ENCODE data around the gene S100A2.
A peak's percentile ranks its signal among the peaks of the same experiment; 100 is the strongest.
"Not testable (repeated sequence)": the region's sequence is repeated elsewhere in the genome, so short reads cannot be mapped to it uniquely, and the experiment has no call there.

S100A2 gene

GRCh38 chr1:153532769-153533599 is 32.7 kb downstream of the S100A2 start:
- peak; percentile 74 for DNase-seq (ENCODE audit: low spot score)

- no peak for DNase-seq (ENCODE audit: low spot score)
These were observed 33.5 kb downstream of the S100A2 start for GRCh38 chr1:153532181-153532580.

GRCh38 chr1:153531638-153532037 is 34.0 kb downstream of the S100A2 start:
- no peak for DNase-seq (ENCODE audit: low spot score)

- no peak for DNase-seq (ENCODE audit: low spot score)
These were observed 38.0 kb downstream of the S100A2 start for GRCh38 chr1:153527683-153528040.

- DNase-seq (ENCODE audit: low spot score): no peak
These were observed 38.5 kb downstream of the S100A2 start for GRCh38 chr1:153527023-153527682.

- DNase-seq (ENCODE audit: low spot score): no peak
These were observed 39.5 kb downstream of the S100A2 start for GRCh38 chr1:153526132-153526543.

GRCh38 chr1:153525088-153525728 is 40.4 kb downstream of the S100A2 start:
- no peak for DNase-seq (ENCODE audit: low spot score)

GRCh38 chr1:153522353-153523048 is 43.1 kb downstream of the S100A2 start:
- DNase-seq (ENCODE audit: low spot score): not testable (repeated sequence)

GRCh38 chr1:153521808-153522207 is 43.8 kb downstream of the S100A2 start:
- not testable (repeated sequence) for DNase-seq (ENCODE audit: low spot score)

- no peak for DNase-seq (ENCODE audit: low spot score)
These were observed 44.7 kb downstream of the S100A2 start for GRCh38 chr1:153520818-153521476.

- DNase-seq (ENCODE audit: low spot score): not testable (repeated sequence)
These were observed 45.4 kb downstream of the S100A2 start for GRCh38 chr1:153520137-153520691.

GRCh38 chr1:153519242-153519641 is 46.4 kb downstream of the S100A2 start:
- DNase-seq (ENCODE audit: low spot score): no peak

GRCh38 chr1:153515504-153516394 is 49.9 kb downstream of the S100A2 start:
- no peak for DNase-seq (ENCODE audit: low spot score)

- no peak for DNase-seq (ENCODE audit: low spot score)
These were observed 52.0 kb downstream of the S100A2 start for GRCh38 chr1:153513666-153514065.

- no peak for DNase-seq (ENCODE audit: low spot score)
These were observed 52.6 kb downstream of the S100A2 start for GRCh38 chr1:153513023-153513422.
